HepG2 (cell line): Measurements from ENCODE around the gene ZBTB48. TPM values are rescaled to one million over a fixed set of nuclear protein-coding genes. Genes with fewer than 3 reads are reported as not detected.
A peak's percentile ranks its signal among the peaks of the same experiment; 100 is the strongest.

Source experiments
- ATF7 ChIP-seq, 2 experiments: fragments of 450-650 bp in 1 of 2; sonication (generic) in 1 of 2; formaldehyde crosslinking in 1 of 2; IDR thresholded peaks; 2 replicates each; pipeline versions ENCODE4 v1.4.0 to v1.6.1; 2016 to 2020; ENCODE audit warnings: antibody characterized with exemption in 1 of 2, mild to moderate bottlenecking in 1 of 2, missing genetic modification reagents in 1 of 2
- CENPT ChIP-seq: sonication (generic); formaldehyde crosslinking; IDR thresholded peaks from 2 replicates; pipeline ENCODE4 v1.8.0; 2022; ENCODE audit warnings: low read depth, mild to moderate bottlenecking, moderate library complexity, missing genetic modification reagents
- HOXA5 ChIP-seq: sonication (generic); formaldehyde crosslinking; IDR thresholded peaks from 2 replicates; pipeline ENCODE4 v1.4.0; 2020; ENCODE audit warnings: missing genetic modification reagents
- JDP2 ChIP-seq: sonication (generic); formaldehyde crosslinking; IDR thresholded peaks from 2 replicates; pipeline ENCODE4 v1.8.1; 2022; ENCODE audit warnings: missing genetic modification reagents, borderline replicate concordance
- KLF11 ChIP-seq: IDR thresholded peaks from 2 replicates; pipeline ENCODE4 v1.6.1; 2016; ENCODE audit warnings: missing compliant biosample characterization
- KMT2B ChIP-seq: IDR thresholded peaks from 2 replicates; pipeline ENCODE4 v1.6.1; 2016; ENCODE audit warnings: missing genetic modification reagents, missing compliant biosample characterization
- MYNN ChIP-seq: sonication (generic); formaldehyde crosslinking; IDR thresholded peaks from 2 replicates; pipeline ENCODE4 v1.4.0; 2020; ENCODE audit warnings: mild to moderate bottlenecking, low read depth, missing genetic modification reagents
- PHB2 ChIP-seq: fragments of 450-650 bp; IDR thresholded peaks from 2 replicates; pipeline ENCODE4 v1.6.1; 2018; ENCODE audit not compliant: partially characterized antibody
- PHF21A ChIP-seq: sonication (generic); formaldehyde crosslinking; IDR thresholded peaks from 2 replicates; pipeline ENCODE4 v1.5.0; 2020; ENCODE audit warnings: mild to moderate bottlenecking, missing genetic modification reagents
- REL ChIP-seq: sonication (generic); formaldehyde crosslinking; conservative IDR thresholded peaks from 2 replicates; pipeline ENCODE4 v1.8.0; 2022; ENCODE audit warnings: mild to moderate bottlenecking, missing genetic modification reagents, moderate library complexity
- ZBTB21 ChIP-seq: sonication (generic); formaldehyde crosslinking; IDR thresholded peaks from 2 replicates; pipeline ENCODE4 v1.4.0; 2020; ENCODE audit warnings: missing genetic modification reagents
- ZNF264 ChIP-seq: sonication (generic); formaldehyde crosslinking; IDR thresholded peaks from 2 replicates; pipeline ENCODE4 v1.4.0; 2020; ENCODE audit warnings: missing genetic modification reagents
- ZNF331 ChIP-seq: sonication (generic); formaldehyde crosslinking; IDR thresholded peaks from 2 replicates; pipeline ENCODE4 v1.4.0; 2020; ENCODE audit warnings: missing genetic modification reagents
- ZNF550 ChIP-seq: sonication (generic); formaldehyde crosslinking; IDR thresholded peaks from 2 replicates; pipeline ENCODE4 v1.4.0; 2020; ENCODE audit warnings: mild to moderate bottlenecking, missing genetic modification reagents, borderline replicate concordance
- ZNF576 ChIP-seq: sonication (generic); formaldehyde crosslinking; IDR thresholded peaks from 2 replicates; pipeline ENCODE4 v1.4.0; 2020; ENCODE audit warnings: mild to moderate bottlenecking, missing genetic modification reagents
- ZNF577 ChIP-seq: sonication (generic); formaldehyde crosslinking; IDR thresholded peaks from 2 replicates; pipeline ENCODE4 v1.4.0; 2020; ENCODE audit warnings: mild to moderate bottlenecking, low read depth, missing genetic modification reagents, borderline replicate concordance
- ZNF597 ChIP-seq: sonication (generic); formaldehyde crosslinking; IDR thresholded peaks from 2 replicates; pipeline ENCODE4 v1.5.0; 2020; ENCODE audit warnings: missing genetic modification reagents
- ZSCAN31 ChIP-seq: sonication (generic); formaldehyde crosslinking; IDR thresholded peaks from 2 replicates; pipeline ENCODE4 v1.5.0; 2020; ENCODE audit warnings: low read depth, mild to moderate bottlenecking, missing genetic modification reagents
- ZXDC ChIP-seq: sonication (generic); formaldehyde crosslinking; IDR thresholded peaks from 2 replicates; pipeline ENCODE4 v1.5.0; 2020; ENCODE audit warnings: mild to moderate bottlenecking, missing genetic modification reagents
- polyA plus RNA-seq, 8 experiments: library from polyadenylated mRNA; depleted of rRNA in 3 of 8; stranded (reverse) in 7 of 8; unstranded in 1 of 8; fragments of >200 nt; fragmentation: Illumina TruSeq in 4 of 8; extraction: Trizol in 4 of 8; gene quantifications; 2 replicates each; pipeline versions ENCODE4 v1.2.1 to v1.2.3, GENCODE V29; 2011 to 2016; ENCODE audit warnings: low read depth in 4 of 8, missing spikeins in 1 of 8, mixed read lengths in 1 of 8; ENCODE audit not compliant: insufficient read depth in 1 of 8
- total RNA-seq, 5 experiments: library from RNA; depleted of rRNA; stranded (reverse); fragments of >200 nt; fragmentation: Illumina TruSeq; extraction: Trizol; gene quantifications; 2 replicates each; pipeline ENCODE4 v1.2.3, GENCODE V29; 2016; ENCODE audit warnings: low read depth in 1 of 5
- TF ChIP-seq, protein P1 (sequence below): sonication (generic); formaldehyde crosslinking; conservative IDR thresholded peaks from 2 replicates; pipeline ENCODE4 v1.4.0; 2020; ENCODE audit warnings: missing genetic modification reagents
- TF ChIP-seq, protein P2 (sequence below): sonication (generic); formaldehyde crosslinking; IDR thresholded peaks from 2 replicates; pipeline ENCODE4 v1.5.1; 2020; ENCODE audit warnings: missing genetic modification reagents, mild to moderate bottlenecking, borderline replicate concordance
- TF ChIP-seq, protein P3 (sequence below): sonication (generic); formaldehyde crosslinking; IDR thresholded peaks from 2 replicates; pipeline ENCODE4 v1.4.0; 2020; ENCODE audit warnings: missing genetic modification reagents, mild to moderate bottlenecking, borderline replicate concordance

Gene ZBTB48
- total and polyA plus RNA-seq, 2 of the 13 experiments (the other 11 are each of a cell fraction or from before 2014, with no cell fraction given): 13.0 to 17.1 TPM

DNA sequence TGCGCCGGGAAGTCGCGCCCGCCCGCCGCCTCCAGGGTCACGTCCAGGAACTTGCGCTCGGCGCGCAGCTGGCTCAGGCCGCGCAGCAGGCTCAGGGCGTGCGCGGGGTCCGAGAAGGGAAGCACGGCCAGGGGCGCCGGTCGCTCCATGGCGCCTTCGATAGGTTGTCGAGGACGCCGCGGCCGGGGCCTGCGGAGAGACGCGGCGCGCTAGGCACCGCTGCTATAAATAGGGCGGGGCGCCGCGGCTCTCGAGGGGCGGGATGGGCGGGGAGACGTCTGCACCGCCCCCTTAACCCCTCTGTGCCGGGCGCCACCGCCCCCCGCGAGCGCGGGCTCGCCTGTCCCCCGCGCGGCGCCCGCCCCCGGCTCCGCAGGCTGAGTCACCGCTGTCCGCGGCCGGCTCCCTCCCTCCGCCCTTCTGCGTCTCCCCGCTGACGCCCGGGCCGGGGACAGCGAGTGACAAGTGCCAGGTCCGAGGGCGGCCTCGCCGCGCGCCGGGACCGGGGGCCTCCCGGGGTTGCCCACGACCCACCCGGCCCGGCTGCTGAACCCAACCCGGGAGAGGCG lies 23.0 kb downstream of the ZBTB48 start, which contains the start of gene KLHL21 (continued):
- TF ChIP-seq ZNF597 (CRISPR knock-in tag) (no peak), REL (no peak), ZNF264 (CRISPR knock-in tag) (no peak), ZSCAN31 (no peak), ZXDC (no peak), PHF21A (CRISPR knock-in tag) (no peak; the same call in none of the 2 replicates), ZNF577 (CRISPR knock-in tag) (no peak), JDP2 (CRISPR knock-in tag) (no peak), ATF7 (IDR thresholded peaks at IDR 0.05) (no peak), ATF7 (CRISPR knock-in tag; IDR thresholded peaks at IDR 0.05) (no peak), ZNF550 (CRISPR knock-in tag) (no peak), PHB2 (no peak), ZNF331 (peak; percentile 9; the same call in 1 of the 2 replicates), HOXA5 (CRISPR knock-in tag) (no peak; the same call in 1 of the 2 replicates), KLF11 (CRISPR knock-in tag) (no peak), KMT2B (CRISPR knock-in tag) (no peak), MYNN (CRISPR knock-in tag) (no peak), CENPT (CRISPR knock-in tag) (no peak), ZBTB21 (CRISPR knock-in tag) (no peak), ZNF576 (CRISPR knock-in tag) (no peak)
- TF ChIP-seq, protein P1, sequence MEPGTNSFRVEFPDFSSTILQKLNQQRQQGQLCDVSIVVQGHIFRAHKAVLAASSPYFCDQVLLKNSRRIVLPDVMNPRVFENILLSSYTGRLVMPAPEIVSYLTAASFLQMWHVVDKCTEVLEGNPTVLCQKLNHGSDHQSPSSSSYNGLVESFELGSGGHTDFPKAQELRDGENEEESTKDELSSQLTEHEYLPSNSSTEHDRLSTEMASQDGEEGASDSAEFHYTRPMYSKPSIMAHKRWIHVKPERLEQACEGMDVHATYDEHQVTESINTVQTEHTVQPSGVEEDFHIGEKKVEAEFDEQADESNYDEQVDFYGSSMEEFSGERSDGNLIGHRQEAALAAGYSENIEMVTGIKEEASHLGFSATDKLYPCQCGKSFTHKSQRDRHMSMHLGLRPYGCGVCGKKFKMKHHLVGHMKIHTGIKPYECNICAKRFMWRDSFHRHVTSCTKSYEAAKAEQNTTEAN (CRISPR knock-in tag): no peak
- TF ChIP-seq, protein P2, sequence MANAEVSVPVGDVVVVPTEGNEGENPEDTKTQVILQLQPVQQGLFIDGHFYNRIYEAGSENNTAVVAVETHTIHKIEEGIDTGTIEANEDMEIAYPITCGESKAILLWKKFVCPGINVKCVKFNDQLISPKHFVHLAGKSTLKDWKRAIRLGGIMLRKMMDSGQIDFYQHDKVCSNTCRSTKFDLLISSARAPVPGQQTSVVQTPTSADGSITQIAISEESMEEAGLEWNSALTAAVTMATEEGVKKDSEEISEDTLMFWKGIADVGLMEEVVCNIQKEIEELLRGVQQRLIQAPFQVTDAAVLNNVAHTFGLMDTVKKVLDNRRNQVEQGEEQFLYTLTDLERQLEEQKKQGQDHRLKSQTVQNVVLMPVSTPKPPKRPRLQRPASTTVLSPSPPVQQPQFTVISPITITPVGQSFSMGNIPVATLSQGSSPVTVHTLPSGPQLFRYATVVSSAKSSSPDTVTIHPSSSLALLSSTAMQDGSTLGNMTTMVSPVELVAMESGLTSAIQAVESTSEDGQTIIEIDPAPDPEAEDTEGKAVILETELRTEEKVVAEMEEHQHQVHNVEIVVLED (CRISPR knock-in tag): 0 out of 2 replicates have a peak, but pooled peaks have one; percentile 54
- TF ChIP-seq, protein P3, sequence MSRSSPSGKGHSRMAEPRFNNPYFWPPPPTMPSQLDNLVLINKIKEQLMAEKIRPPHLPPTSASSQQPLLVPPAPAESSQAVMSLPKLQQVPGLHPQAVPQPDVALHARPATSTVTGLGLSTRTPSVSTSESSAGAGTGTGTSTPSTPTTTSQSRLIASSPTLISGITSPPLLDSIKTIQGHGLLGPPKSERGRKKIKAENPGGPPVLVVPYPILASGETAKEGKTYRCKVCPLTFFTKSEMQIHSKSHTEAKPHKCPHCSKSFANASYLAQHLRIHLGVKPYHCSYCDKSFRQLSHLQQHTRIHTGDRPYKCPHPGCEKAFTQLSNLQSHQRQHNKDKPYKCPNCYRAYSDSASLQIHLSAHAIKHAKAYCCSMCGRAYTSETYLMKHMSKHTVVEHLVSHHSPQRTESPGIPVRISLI (CRISPR knock-in tag): no peak
